Islet of Langerhans (tissue), 1 donor: Measurements from ENCODE around the gene IDI2.
"Not testable (repeated sequence)": the region's sequence is repeated elsewhere in the genome, so short reads cannot be mapped to it uniquely, and the experiment has no call there.

ENCODE experiments used
- FAIRE-seq: peaks from one replicate; lab custom pipeline; 2011; peaks lifted over from hg19 to GRCh38; lab: Jason Lieb, UNC

Gene IDI2

DNA sequence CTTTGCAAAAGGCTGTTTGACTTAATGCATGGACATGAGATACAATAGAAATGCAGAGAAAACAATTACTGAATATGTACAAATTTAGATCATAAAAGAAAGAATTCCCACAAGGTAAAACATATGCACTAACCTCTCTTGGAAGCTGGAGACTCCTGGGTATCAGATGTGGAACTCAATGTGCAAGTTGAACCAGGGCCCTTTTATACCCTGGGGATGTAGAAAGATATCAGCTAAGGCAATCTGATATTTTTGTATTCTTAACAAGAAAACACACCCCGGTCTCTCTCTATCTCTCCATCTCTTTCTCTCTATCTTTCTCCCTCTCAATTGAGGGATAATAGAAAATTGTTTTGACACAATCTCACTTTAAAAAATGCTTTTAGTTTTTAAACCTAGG is at the start of gene IDI2:
IDI2 (minus strand) TSS at position 177 of the 400 bp plus-strand sequence. CDS start 1,136 bp downstream, outside the sequence.
- FAIRE-seq: no peak

DNA sequence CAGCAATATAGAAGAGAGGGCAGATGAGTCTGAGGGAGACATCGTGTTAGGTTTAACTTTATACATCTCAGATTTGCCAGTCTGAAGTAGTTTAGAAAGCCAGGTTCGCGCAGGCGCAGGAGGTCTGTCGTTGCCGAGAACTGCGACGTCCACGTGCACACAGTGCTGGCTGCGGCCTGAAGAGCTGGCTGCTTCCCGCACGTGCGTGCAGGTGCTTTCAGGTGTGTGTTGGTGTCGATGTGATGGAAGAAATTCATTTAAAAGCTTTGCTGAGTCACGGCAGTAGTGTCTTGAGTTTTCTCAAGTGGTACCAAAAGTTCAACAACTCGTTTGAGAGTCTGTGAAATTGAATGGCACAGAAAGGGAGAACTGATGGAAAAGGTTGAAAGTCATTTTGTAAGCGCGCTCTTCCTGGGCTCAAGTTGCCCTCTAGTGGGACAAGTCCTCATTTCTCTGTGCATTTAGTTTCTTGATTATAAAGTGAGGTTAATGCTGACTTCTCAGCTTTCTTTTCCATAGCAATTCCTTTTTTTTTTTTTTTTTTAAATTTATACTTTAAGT is 49.2 kb upstream of the IDI2 start:
- FAIRE-seq: no peak

DNA sequence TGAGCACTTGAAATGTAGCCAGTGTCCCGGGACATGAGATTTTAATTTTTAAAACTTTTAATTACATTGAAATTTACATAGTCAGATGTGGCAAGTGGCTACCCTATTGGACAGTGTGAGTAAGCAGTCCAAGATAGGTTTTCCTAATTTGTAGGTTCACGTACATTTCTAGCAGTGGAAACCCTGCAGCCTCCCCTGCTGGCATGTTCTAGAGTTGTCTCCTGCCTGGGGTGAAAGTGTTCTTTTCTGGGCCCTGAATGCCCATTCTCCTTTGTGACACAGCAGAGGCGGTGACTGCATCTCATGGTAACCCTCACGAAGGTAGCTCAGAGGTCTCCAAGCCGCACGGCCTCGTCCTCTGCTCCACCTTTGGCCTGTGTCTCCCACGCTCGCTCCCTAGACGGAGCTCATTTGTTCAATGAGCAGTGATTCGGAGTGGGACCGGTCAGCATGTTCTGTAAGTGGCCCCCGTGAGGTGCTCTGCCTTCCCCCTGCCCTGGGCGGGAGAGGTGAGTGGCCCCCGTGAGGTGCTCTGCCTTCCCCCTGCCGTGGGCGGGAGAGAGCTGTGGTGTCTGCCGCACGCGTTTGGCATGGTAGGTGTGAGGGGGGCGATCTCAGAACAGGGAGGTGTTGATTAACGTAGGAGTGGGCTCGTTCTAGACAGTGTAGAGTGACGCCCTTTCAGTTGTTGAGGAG is 48.5 kb upstream of the IDI2 start:
- no peak for FAIRE-seq

DNA sequence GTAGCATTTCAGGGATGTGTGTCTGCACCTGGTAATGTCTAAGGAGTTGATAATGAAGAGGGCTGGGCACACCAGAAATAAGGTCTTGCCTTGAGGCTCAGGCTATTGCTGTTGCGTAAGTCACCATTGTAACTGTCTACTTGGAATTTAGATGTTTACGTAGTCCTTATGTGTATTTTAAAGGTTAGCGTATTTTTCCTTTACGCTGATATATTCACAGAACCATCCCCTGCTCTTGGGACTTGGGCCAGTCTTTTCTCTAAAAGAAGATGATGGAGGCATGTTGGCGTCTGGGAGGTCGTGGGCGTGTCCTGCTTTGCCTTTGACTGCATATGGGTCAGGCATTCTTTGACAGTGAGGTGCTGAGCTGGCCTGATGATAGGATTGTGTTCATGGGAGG is 45.3 kb upstream of the IDI2 start:
- FAIRE-seq: no peak

DNA sequence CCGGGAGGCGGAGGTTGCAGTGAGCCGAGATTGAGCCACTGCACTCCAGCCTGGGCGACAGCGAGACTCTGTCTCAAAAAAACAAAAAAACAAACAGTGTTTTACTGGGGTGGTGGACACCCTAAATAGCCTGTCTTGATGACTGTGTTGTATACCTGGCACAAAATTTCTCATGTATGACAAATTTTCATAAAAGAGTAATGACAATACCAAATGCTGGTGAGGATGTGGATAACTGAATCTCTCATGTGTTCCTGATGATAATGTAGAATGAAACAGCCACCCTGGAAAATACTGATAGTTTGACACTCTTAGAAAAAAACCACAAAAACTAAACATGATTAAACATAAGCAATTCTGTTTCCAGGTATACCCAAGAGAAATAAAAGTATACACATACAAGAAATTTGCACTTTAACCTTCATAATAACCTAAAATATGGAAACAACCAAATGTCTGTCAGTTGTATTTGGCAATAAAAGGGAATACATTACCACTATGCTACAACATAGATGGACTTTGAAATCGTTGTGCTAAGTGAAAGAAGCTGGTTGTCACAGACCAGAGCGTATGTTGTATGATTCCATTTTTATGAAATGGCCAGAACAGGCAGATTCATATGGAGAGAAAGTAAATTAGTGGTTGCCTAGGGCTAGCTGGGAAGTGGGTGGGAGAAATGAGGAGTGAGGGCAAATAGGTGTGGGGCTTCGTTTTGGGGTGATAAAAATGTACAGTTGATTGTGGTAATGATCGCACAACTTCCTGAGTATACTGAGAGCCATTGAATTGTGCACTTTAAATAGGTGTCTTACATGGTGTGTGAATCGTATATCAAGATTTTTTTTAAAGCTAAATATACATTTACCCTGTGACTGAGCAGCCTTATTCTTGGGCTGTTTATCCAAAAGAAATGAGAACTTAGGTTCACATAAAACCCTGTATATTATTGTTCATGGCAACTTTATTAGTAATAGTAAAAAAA is 43.0 kb upstream of the IDI2 start:
- no peak for FAIRE-seq

DNA sequence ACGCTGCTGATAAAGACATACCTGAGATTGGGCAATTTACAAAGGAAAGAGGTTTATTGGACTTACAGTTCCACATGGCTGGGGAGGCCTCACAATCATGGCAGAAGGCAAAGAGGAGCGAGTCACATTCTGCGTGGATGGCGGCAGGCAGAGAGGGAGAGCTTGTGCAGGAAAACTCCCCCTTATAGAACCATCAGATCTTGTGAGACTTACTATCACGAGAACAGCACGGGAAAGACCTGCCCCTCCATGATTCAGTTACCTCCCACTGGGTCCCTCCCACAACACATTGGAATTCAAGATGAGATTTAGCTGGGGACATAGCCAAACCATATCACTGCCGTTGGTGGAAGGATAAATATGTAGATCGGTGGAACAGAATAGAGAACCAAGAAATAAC is 41.1 kb upstream of the IDI2 start:
- not testable (repeated sequence) for FAIRE-seq

DNA sequence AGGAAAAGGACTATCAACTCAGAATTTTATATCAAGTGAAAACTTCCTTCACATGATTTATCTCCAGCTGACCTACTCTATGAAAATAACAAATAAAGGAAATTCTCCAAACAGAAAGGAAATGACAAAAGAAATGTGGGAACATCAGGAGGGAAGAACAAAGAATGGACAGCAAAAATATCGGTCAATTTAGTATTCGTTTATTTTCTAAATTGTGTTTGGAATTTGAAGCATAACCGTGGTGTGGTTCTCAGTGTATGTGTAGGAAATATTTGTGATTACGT is 39.2 kb upstream of the IDI2 start:
- no peak for FAIRE-seq

DNA sequence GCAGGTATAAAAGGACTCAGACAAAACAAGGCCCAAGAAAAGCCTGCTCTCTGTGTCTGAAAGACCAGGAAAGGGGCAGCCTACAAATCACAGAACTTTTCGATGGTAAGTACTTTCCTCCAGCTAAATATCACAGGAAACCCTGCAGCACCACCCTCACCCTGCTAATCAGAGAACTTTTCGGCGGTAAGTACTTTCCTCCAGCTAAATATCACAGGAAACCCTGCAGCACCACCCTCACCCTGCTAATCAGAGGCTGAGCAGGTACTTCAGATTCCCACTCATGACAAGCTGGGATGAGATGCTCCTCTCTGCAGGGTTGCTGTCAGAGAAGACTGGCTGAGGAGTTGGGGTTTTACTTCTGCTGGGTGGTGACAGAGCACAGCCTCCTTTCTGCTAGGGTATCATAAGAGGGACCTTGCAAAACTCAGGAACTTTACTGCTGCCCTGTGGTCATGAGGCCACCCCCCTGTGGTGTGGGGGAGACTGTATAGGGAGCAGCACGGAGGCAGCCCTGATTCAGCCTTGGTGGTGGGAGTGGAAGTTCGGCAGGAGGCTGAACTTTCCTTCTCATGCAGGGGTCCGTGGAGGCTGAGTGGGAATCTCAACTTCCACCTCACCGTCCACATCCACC is 37.7 kb upstream of the IDI2 start:
- FAIRE-seq: no peak

DNA sequence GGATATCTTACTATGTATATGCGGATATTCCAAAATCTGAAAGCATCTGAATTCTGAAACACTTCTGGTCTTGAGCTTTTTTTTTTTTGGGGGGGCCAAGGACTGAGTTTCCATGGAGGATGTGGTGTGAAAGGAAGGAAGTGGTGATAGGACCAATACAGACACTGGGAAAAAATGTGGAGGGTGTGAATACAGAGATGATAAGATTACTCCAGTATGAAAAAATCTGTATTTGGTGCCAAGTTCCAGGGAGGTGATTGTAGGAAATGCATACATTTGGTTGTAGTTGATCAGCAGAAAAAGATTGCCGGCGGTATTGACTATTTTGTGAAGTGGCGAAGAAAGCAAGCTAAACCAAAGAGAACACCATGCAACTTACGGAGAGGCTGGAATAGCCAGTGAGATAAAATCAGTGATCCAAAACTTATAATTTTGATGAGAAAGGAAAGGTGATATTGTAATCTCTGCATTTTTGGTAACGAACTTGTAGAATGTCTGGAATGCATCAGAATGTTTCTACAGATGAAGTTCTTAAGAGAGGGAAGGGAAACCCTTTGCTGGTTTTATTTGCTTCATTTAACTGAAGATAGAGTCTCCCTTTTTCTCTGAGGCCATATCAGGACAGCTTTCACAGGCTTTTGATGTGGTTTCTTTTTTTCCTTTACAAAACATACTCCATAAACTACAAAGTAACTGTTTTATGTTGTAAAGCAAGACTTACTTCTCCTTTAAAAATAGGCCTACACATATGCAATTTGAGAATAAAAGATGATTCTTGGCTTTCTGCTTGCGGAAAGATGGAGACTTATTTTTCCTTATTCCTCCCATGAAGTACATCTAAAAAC is 36.5 kb upstream of the IDI2 start:
- FAIRE-seq: no peak

DNA sequence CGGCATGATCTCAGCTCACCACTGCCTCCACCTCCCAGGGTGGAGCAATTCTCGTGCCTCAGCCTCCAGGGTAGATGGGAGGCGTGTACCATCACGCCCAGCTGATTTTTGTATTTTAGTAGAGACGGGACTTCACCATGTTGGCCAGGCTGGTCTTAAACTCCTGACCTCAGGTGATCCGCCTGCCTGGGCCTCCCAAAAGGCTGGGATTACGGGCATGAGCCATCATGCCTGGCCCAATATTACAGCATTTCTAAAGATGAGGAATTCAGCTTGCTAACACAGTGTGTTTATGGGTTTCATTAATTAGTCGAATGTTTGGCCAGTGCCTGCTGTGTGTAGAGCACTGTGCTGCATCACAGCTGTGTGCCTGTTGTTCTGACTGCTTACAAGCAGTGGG is 34.2 kb upstream of the IDI2 start:
- FAIRE-seq: no peak

DNA sequence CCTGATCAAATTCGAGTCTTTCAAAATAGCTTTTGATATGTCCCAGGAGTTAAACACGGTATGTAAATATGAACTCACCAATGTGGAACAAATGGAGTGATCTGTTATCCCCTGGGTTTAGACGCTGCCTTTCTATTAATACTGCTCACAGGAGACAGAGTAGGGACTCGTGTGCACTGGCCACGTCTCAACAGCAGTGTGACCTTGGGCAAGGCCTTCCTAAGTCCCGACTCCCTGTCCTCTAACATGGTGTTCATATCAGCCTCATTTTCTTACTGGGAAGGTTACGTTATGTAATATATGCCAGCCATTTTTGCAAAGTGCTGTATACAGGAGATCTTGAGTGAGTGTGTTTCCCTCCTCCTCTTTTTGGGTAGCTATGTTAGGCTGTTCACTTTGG is 32.4 kb upstream of the IDI2 start:
- FAIRE-seq: no peak

DNA sequence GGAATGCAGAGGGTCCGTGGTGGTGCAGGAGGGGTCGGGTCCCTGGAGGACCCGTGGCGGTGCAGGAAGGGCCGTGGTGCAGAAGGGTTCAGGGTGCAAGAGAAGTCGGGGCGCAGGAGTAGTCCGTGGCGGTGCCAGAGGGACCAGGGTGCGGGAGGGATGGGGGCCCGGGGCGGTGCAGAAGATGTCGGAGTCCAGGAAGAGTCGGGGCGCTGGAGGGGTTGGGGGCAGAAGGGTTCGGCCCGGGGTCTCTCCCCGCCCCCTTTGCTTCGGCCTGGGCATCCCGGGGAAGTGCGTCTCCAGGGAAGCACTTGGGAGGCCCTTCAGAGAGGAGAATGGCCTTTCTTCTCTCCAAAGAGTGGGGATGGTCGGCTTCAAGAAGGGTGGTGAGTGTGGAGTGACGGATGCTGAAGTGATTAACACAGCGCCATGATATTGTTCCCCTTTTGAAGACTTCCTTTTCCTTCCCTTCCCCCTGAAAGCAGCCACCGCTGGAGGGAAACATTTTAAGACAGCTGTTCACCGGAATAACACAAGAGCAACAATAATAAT is 31.5 kb upstream of the IDI2 start:
- FAIRE-seq: no peak

DNA sequence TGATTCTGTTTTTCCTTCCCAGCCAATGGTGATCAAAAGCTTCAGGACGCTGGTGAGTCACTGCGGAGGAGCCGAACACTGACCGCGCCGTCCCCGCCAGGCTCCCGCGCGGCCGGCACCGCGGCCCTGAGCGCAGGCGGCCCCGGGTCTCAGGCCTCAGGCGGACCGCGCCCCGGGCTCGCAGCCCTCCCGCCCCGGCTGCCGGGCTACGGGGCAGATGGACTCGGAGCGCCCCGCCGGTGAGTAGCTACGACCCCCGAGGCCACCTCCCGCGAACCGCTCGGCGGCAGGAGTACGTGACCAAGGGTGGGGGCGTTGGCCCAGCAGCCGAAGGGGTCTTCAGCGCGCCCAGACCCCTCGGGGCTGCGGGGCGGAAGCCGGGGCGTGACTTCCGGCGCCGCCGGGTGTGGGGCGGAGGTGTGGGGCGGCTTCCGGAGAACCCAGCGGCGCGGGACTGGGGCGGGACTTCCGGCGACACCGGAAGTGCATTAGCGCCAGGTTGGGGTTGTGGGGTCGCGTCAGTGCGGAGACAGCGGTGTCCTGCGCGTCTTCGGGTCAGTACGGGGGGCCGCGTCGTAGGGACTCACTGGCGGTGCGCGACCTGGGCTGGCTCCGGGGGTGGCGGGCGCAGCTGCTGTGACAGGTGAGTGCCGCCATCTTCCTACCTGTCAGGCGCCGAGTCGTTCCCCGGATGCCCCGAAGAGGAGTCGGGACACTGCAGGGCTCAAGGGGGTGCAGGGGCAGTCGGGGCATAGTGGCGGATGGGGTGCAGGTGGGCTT is 30.9 kb upstream of the IDI2 start, which contains the start of gene WDR37:
WDR37 (plus strand) TSS at position 60 of the 780 bp plus-strand sequence. CDS start 15,771 bp downstream, outside the sequence.
- FAIRE-seq: no peak

DNA sequence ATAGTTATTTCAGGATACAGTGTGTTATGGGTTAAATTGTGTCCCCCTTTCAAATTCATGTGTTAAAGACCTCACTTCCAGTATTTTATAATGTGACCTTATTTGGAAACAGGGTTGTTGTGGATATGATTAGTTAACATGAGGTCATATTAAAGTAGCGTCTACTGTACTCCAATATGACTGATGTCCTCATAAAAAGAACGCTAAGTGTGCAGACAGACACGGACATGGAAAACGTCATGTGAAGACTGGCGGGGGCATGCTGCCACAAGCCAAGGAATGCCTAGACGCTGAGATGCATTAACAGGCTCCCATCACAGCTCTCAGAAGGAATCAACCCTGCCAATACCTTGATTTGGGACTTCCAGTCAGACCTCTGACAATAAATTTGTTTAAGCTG is 29.0 kb upstream of the IDI2 start:
- no peak for FAIRE-seq

DNA sequence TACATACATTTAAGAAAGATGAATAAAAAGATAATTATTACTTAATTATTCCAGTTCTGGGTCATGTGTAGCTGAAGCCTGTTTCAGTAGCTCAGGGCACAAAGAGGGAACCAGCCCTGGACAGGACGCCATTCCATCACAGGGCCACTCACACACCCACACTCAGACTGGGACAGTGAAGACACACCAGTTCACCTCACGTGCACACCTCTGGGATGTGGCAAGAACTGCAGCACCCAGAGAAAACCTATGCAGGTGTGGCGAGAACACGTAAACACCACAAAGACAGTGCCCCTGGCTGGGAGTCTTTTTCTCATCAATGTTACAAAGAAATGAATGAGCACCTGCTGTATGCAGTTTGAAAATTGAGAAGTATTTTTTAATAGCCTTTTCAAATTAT is 24.9 kb upstream of the IDI2 start:
- no peak for FAIRE-seq

DNA sequence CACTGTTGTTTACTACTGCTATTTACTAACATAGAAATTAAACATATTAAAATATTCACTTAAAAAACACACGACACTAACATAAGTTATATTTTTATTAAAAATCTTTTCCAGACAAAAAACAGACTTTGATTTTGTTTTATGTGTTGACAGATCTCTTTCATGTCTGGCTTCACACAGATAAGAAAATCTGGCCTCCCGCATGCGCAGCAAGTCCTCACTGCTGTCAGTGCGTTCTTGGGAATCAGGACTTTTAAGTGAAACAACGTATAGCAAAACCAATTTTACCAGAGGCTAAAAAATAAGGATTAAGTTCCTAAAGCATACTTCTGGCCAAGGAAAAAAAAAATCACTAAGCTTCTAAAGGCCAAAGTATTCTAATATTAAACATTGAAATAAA is 24.5 kb upstream of the IDI2 start:
- FAIRE-seq: no peak

DNA sequence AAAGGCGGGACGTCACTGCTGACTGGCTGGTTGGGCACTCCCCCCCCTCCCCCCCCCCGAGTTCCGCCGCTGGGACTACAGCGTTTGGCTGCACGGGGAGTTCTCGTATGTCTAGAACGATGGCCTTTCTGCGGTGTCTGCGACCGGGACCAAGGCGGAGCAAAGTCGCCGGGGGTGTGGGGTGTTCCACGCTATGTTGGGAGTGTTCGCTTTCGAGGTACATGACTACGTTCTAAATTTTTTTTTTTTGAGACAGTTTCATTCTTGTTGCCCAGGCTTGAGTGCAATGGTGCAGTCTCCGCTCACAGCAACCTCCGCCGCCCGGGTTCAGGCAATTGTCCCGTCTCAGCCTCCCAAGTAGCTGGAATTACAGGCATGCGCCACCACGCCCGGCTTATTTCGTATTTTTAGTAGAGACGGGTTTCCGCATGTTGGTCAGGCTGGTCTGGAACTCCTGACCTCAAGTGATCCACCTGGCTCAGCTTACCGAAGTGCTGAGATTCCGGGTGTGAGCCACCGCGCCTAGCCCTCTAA is 23.8 kb upstream of the IDI2 start:
- no peak for FAIRE-seq

DNA sequence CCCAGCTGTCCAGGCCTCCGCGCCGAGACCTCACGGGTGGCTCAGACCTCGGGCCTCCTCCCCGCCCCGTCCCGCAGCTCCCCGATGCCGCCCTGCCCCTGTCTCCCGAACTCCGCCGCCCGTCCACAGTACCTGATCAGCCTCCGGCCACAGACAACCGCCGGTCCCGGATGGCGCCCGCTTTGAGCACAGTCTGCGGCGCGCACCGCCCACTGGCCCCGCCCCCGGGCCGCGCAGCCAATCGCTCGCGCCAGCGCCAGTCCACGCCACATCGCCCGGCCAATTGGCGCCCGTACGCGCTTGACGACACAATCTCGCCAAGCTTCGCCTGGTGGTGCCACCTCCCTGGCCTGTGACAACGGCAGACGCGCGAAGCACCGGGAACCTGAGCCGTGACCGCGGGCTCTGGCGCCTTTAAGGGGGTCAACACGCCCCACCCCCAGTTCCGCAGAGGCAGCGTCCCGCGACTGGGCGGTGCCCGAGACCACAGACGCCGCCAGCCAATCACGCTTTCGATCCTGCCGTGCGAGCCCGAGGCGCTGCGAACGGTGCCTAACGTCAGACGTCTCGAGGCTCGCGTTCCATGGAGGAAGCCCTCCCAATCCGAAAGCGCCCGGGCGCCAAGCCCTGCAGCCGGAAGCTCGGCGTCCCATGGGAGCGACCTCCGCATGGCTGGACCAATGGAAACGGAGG is 23.2 kb upstream of the IDI2 start, which contains the start of gene IDI1:
IDI1 (minus strand) TSS at position 388 of the 693 bp plus-strand sequence; CDS start at position 272, 116 bp downstream.
- no peak for FAIRE-seq

DNA sequence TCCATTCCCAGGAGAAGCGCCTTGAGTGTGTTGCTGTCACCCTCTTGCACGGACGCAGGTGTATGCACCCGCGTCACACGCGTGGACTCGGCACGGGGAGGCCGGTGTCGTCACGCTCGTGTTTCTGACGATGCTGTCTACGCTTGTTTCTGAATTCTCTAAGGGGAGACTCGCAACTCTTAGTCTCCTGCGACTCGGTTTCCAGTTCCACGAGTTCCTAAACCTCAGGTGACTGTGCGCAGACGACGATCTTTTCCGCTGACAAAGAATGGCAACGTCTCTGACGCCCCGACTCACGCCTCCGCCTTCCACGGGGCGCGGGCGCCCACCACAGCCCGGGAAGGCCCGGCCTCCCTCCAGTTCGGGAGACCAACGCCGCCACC is 22.7 kb upstream of the IDI2 start:
- FAIRE-seq: no peak

DNA sequence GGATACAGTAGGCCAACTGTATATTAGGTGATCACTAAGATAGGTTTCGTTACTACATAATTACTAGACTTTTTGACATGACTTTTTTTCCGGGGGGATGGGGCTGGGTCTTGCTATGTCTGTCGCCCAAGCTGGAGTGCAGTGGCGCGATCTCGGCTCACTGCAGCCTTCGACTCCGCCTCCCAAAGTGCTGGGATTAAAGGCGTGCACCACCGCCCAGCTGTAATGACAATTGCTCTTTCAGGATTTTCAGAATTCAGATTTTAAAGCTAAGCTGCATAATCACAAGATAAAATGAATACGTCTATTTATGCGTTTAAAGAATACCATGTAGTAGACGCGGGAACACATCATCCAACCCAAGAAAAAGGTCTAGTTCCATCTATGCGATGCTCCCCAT is 22.3 kb upstream of the IDI2 start:
- FAIRE-seq: no peak
